Measurements from ENCODE around the gene CXCL16. TPM values are rescaled to one million over a fixed set of nuclear protein-coding genes. Genes with fewer than 3 reads are reported as not detected.

CXCL16 gene
- total and polyA plus RNA-seq, 10 of the 15 experiments (the other 5 are each of a cell fraction or from before 2014, with no cell fraction given), result 0.15 to 2.2 (median 0.65) TPM

DNA sequence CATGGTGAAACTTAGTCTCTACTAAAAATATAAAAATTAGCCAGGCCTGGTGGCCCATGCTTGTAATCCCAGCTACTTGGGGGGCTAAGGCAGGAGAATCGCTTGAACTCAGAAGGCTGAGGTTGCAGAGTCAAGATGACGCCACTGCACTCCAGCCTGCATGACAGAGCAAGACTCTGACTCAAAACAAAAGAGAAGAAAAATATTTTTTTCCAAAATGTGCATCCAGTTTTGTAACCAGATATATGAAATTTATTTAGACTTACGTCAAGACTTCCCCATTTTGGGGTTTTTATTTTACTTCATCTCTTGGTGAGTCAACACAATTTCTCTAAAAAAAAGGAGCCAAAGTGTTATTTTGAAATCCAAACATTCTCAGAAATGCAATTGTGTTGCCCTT lies 26.5 kb upstream of the CXCL16 start:
- SMC1A ChIA-PET (ENCODE audit: uncharacterized antibody, unreplicated experiment), result no interaction called here
- TF ChIP-seq STAT3 (IDR thresholded peaks at IDR 0.05; ENCODE audit: low read depth, low read length), result no peak
- TF ChIP-seq, protein P1, sequence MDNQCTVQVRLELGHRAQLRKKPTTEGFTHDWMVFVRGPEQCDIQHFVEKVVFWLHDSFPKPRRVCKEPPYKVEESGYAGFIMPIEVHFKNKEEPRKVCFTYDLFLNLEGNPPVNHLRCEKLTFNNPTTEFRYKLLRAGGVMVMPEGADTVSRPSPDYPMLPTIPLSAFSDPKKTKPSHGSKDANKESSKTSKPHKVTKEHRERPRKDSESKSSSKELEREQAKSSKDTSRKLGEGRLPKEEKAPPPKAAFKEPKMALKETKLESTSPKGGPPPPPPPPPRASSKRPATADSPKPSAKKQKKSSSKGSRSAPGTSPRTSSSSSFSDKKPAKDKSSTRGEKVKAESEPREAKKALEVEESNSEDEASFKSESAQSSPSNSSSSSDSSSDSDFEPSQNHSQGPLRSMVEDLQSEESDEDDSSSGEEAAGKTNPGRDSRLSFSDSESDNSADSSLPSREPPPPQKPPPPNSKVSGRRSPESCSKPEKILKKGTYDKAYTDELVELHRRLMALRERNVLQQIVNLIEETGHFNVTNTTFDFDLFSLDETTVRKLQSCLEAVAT (IDR thresholded peaks at IDR 0.05), result no peak
- no peak for TF ChIP-seq JUND (IDR thresholded peaks at IDR 0.05; ENCODE audit: low read depth, low read length)
- TF ChIP-seq, protein P2, sequence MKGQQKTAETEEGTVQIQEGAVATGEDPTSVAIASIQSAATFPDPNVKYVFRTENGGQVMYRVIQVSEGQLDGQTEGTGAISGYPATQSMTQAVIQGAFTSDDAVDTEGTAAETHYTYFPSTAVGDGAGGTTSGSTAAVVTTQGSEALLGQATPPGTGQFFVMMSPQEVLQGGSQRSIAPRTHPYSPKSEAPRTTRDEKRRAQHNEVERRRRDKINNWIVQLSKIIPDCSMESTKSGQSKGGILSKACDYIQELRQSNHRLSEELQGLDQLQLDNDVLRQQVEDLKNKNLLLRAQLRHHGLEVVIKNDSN (IDR thresholded peaks at IDR 0.05; ENCODE audit: borderline replicate concordance, extremely low read length, insufficient read depth, low read depth, low read length), result no peak
- TF ChIP-seq, protein P3, sequence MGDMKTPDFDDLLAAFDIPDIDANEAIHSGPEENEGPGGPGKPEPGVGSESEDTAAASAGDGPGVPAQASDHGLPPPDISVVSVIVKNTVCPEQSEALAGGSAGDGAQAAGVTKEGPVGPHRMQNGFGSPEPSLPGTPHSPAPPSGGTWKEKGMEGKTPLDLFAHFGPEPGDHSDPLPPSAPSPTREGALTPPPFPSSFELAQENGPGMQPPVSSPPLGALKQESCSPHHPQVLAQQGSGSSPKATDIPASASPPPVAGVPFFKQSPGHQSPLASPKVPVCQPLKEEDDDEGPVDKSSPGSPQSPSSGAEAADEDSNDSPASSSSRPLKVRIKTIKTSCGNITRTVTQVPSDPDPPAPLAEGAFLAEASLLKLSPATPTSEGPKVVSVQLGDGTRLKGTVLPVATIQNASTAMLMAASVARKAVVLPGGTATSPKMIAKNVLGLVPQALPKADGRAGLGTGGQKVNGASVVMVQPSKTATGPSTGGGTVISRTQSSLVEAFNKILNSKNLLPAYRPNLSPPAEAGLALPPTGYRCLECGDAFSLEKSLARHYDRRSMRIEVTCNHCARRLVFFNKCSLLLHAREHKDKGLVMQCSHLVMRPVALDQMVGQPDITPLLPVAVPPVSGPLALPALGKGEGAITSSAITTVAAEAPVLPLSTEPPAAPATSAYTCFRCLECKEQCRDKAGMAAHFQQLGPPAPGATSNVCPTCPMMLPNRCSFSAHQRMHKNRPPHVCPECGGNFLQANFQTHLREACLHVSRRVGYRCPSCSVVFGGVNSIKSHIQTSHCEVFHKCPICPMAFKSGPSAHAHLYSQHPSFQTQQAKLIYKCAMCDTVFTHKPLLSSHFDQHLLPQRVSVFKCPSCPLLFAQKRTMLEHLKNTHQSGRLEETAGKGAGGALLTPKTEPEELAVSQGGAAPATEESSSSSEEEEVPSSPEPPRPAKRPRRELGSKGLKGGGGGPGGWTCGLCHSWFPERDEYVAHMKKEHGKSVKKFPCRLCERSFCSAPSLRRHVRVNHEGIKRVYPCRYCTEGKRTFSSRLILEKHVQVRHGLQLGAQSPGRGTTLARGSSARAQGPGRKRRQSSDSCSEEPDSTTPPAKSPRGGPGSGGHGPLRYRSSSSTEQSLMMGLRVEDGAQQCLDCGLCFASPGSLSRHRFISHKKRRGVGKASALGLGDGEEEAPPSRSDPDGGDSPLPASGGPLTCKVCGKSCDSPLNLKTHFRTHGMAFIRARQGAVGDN (IDR thresholded peaks at IDR 0.05), result no peak
- TF ChIP-seq CBX5 (IDR thresholded peaks at IDR 0.05; ENCODE audit: low read depth), result no peak
- TF ChIP-seq, protein P4, sequence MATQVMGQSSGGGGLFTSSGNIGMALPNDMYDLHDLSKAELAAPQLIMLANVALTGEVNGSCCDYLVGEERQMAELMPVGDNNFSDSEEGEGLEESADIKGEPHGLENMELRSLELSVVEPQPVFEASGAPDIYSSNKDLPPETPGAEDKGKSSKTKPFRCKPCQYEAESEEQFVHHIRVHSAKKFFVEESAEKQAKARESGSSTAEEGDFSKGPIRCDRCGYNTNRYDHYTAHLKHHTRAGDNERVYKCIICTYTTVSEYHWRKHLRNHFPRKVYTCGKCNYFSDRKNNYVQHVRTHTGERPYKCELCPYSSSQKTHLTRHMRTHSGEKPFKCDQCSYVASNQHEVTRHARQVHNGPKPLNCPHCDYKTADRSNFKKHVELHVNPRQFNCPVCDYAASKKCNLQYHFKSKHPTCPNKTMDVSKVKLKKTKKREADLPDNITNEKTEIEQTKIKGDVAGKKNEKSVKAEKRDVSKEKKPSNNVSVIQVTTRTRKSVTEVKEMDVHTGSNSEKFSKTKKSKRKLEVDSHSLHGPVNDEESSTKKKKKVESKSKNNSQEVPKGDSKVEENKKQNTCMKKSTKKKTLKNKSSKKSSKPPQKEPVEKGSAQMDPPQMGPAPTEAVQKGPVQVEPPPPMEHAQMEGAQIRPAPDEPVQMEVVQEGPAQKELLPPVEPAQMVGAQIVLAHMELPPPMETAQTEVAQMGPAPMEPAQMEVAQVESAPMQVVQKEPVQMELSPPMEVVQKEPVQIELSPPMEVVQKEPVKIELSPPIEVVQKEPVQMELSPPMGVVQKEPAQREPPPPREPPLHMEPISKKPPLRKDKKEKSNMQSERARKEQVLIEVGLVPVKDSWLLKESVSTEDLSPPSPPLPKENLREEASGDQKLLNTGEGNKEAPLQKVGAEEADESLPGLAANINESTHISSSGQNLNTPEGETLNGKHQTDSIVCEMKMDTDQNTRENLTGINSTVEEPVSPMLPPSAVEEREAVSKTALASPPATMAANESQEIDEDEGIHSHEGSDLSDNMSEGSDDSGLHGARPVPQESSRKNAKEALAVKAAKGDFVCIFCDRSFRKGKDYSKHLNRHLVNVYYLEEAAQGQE (IDR thresholded peaks at IDR 0.05; ENCODE audit: low read depth, low read length), result no peak
- TF ChIP-seq EGR1 (IDR thresholded peaks at IDR 0.05; ENCODE audit: borderline replicate concordance in 1 of 2, low read depth in 2 of 2, low read length in 2 of 2), result no peak
- no peak for TF ChIP-seq NRF1 (conservative IDR thresholded peaks at IDR 0.05; ENCODE audit: low read depth, low read length)
- no peak for TF ChIP-seq HDGF (IDR thresholded peaks at IDR 0.05)
- TF ChIP-seq CREM (IDR thresholded peaks at IDR 0.05; ENCODE audit: low read depth), result no peak

More for the DNA sequence above, 26.5 kb upstream of the CXCL16 start:
- ATAC-seq (no peak), DNase-seq (ENCODE audit: low read depth, low spot score) (no peak), FAIRE-seq (no peak)
- Histone ChIP-seq H3K9me3 (replicated peaks; ENCODE audit: control insufficient read depth, insufficient read depth, low read length) (no peaks in the 10 kb centered on the region), H3K27me3 (replicated peaks in 1 of 2; ENCODE audit: control insufficient read depth in 2 of 2, insufficient read depth in 2 of 2, low read length in 1 of 2) (no peaks in the 10 kb centered on the region), H3K4me3 (no peak overlapping the region), H3K9ac (ENCODE audit: control insufficient read depth, insufficient read depth, low read length) (no peak overlapping the region), H2AFZ (ENCODE audit: control insufficient read depth, low read depth, low read length) (no peak overlapping the region), H3K4me2 (ENCODE audit: control insufficient read depth, insufficient read depth) (no peak overlapping the region), H3K36me3 (ENCODE audit: control insufficient read depth in 2 of 2, insufficient read depth in 2 of 2, low read length in 1 of 2) (no peaks in the 10 kb centered on the region), H3K79me2 (ENCODE audit: control insufficient read depth, insufficient read depth, low read length) (no peaks in the 10 kb centered on the region), H3K27ac (ENCODE audit: control insufficient read depth, insufficient read depth) (no peak overlapping the region), H3K4me1 (ENCODE audit: control insufficient read depth, insufficient read depth, low read length) (no peaks in the 10 kb centered on the region; the same call in 1 of the 2 replicates), H4K20me1 (ENCODE audit: control insufficient read depth, insufficient read depth) (no peaks in the 10 kb centered on the region)
- in situ Hi-C loops (cut with MboI), result no loop called here
- ChIA-PET RAD21 (ENCODE audit: unreplicated experiment) (no interaction called here), POLR2A (no interaction called here), CTCF (no interaction called here)
- 31% methylated on average over 3 of the region's 3 CpGs for WGBS (ENCODE audit: insufficient coverage, insufficient replicate concordance, low lambda C conversion rate, missing lambda C conversion rate)
- intact Hi-C loops (cut with micrococcal nuclease; ENCODE audit: unreplicated experiment), result no loop called here
- BruUV-seq (replicated peaks), result no TSS peak

Data from GM12878 (cell line).